Activated CD8-positive, alpha-beta memory T cell treated with anti-CD3 and anti-CD28 coated beads for 48 hours (primary cell): ENCODE measurements around the gene CISD2.
"Not testable (repeated sequence)": the region's sequence is repeated elsewhere in the genome, so short reads cannot be mapped to it uniquely, and the experiment has no call there.

Experiments
- DNase-seq, 3 experiments: peaks; one replicate each; pipeline ENCODE4 v3.0.0-alpha.2; 2020; ENCODE audit warnings: low read depth in 2 of 3, low spot score in 2 of 3

CISD2 gene

GRCh38 chr4:102901804-102902203 lies 33.0 kb downstream of the CISD2 start:
- DNase-seq: no peak

- DNase-seq: no peak
Observed at GRCh38 chr4:102918859-102919258, 50.1 kb downstream of the CISD2 start.

- not testable (repeated sequence) for DNase-seq
Observed at GRCh38 chr4:102919697-102920096, 50.9 kb downstream of the CISD2 start.

- no peak for DNase-seq
Observed at GRCh38 chr4:102935716-102936115, 66.9 kb downstream of the CISD2 start.

GRCh38 chr4:102938063-102938462 lies 69.3 kb downstream of the CISD2 start:
- DNase-seq: not testable (repeated sequence)
